Measurements from ENCODE around the gene METRN. TPM values are rescaled to one million over a fixed set of nuclear protein-coding genes. Genes with fewer than 3 reads are reported as not detected.

METRN gene
- polyA plus RNA-seq, 6 donors from 2014 or later = 4.0 to 10.2 (median 6.2) TPM; not detected in 1

DNA sequence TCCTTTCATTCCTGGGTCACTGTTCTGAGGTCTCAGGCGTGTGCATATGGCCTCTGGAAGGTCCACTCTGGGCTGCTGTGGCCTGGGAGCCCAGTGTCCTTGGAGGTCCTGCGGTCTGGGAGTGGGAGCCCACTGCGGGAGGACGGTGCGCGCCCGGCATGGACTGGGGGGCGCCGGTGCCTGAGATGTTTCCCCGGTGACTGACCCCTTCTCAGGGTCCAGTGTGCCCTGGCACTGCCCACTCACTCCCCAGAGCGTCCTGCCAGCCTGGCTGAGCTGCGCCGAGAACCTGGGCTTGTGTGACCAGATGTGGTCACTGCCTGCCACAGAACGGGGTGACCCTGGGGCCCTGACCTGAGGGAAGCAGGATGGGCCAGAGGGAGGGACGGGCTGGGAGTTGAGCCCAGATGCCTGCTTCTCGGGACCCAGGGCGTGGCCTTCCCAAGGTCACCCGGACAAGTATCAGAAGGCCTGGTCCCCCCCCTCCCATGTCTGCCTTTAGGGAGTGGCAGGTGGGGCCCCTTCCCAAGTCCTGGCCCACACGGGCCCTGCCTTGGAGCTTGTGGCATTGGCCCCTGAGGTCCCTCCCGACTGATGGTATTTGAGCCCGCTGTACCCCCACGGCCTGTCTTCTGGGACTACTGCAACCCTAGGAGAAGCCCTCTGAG lies 40.6 kb upstream of the METRN start:
- Mint-ChIP-seq H3K36me3 (no peaks in the 10 kb centered on the region), H3K9me3 (no peaks in the 10 kb centered on the region), H3K27me3 (peaks cover 0 to 18% (median 8%) of the 10 kb centered on the region in 3 donors), H3K27ac (no peak overlapping the region), H3K4me1 (peaks cover 7 to 10% (median 8%) of the 10 kb centered on the region in 3 donors), H3K4me3 (no peak overlapping the region)
- ATAC-seq (ENCODE audit: low read depth in 2 of 2) (no peak), DNase-seq (no peak)

DNA sequence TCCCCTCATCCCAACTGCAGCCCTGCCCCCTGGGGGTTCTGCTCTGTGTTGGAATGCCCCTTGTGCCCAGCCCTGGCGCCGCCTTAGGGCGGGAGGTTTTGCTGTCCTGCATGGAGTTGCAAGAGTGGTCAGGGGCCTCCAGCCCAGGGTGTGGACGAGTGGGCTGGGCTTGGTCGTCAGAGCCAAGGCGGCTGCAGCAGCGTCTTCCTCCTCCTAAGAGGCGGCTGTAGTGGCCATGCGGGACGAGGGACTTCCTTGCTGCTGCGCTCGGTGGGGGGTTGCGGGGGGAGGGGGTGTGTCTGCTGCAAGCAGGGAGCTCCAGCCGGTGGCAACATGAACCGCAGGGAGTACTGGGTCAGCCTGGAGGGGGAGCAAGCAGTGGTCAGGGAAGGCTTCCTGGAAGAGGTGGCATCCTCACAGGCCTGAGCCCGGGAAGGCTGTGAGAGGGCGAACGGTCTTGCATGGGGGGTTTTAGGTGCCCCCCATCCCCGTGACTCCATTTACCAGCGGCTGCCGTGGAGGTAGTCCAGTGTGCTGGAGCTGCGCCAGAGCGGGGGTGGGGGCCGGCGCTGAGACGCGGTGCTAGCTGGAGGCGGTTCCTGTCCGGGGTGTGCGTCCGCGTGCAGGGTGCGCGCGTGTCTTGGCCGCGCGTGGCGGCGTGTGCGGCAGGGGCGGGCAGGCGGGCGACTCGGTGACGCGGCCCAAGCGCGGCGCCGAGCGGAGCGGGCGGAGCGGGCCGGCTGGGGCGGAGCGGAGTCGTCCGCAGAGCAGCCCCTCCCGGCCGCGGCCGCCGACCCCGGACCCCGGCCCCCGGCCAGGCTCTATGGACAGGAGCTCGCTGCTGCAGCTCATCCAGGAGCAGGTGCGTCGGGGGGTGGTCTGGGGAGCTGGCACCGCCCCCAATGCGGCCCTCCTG lies 39.7 kb upstream of the METRN start, which contains the start of gene RHBDL1:
RHBDL1 (plus strand) TSS at position 704 of the 916 bp plus-strand sequence; CDS start at position 824, 120 bp downstream.
- Mint-ChIP-seq H3K4me1 (peaks cover 8 to 11% (median 9%) of the 10 kb centered on the region in 3 donors), H3K36me3 (no peaks in the 10 kb centered on the region), H3K27me3 (peaks cover 0 to 18% (median 8%) of the 10 kb centered on the region in 3 donors), H3K4me3 (peak within 1 kb of the TSS in 4 of 8 donors; percentile 15 to 63 (median 58)), H3K27ac (peak within 1 kb of the TSS in 1 of 6 donors; percentile 66), H3K9me3 (no peaks in the 10 kb centered on the region)
- DNase-seq (no peak), ATAC-seq (ENCODE audit: low read depth in 2 of 2) (no peak)

DNA sequence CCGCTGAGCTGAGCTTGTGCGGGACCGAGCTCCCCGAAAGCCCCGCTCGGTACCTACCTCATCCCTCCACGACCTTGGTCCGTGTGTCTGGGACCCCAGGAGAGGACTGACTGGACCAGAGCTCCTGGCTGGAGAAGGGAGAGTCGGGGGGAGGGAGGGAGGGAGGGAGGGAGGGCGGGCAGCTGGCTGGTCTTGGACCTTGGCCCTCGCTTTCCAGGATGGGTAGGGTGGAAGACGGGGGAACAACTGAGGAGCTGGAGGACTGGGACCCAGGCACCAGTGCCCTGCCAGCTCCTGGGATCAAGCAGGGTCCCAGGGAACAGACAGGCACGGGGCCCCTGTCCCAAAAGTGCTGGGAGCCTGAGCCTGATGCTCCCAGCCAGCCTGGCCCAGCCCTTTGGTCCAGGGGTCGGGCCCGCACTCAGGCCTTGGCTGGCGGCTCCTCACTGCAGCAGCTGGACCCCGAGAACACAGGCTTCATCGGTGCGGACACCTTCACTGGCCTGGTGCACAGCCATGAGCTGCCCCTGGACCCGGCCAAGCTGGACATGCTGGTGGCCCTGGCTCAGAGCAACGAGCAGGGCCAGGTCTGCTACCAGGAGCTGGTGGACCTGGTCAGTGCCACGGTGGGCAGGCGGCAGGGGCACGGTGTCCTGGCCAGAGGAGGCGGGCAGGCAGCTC lies 38.9 kb upstream of the METRN start:
- Mint-ChIP-seq H3K36me3 (no peaks in the 10 kb centered on the region), H3K27me3 (peaks cover 0 to 18% (median 8%) of the 10 kb centered on the region in 3 donors), H3K4me1 (peaks cover 9 to 14% (median 9%) of the 10 kb centered on the region in 3 donors), H3K4me3 (no peak overlapping the region), H3K9me3 (no peaks in the 10 kb centered on the region), H3K27ac (no peak overlapping the region)
- no peak for DNase-seq
- ATAC-seq (ENCODE audit: low read depth in 2 of 2) = no peak

DNA sequence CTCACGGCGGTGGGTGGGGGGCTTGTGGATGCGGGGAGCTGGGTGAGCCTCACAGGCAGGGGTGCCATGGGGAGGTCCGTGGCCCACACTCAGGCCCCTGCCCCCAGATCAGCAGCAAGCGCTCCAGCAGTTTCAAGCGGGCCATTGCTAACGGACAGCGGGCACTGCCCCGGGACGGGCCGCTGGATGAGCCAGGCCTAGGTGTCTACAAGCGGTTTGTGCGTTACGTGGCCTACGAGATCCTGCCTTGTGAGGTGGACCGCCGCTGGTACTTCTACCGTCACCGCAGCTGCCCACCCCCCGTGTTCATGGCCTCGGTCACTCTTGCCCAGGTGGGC lies 38.4 kb upstream of the METRN start:
- DNase-seq (no peak), ATAC-seq (ENCODE audit: low read depth in 2 of 2) (no peak)
- no peak overlapping the region for H3K27ac Mint-ChIP-seq
- H3K36me3 Mint-ChIP-seq = no peaks in the 10 kb centered on the region
- no peaks in the 10 kb centered on the region for H3K9me3 Mint-ChIP-seq
- peaks cover 0 to 18% (median 8%) of the 10 kb centered on the region in 3 donors for H3K27me3 Mint-ChIP-seq
- H3K4me1 Mint-ChIP-seq = peaks cover 9 to 19% (median 14%) of the 10 kb centered on the region in 3 donors
- no peak overlapping the region for H3K4me3 Mint-ChIP-seq

DNA sequence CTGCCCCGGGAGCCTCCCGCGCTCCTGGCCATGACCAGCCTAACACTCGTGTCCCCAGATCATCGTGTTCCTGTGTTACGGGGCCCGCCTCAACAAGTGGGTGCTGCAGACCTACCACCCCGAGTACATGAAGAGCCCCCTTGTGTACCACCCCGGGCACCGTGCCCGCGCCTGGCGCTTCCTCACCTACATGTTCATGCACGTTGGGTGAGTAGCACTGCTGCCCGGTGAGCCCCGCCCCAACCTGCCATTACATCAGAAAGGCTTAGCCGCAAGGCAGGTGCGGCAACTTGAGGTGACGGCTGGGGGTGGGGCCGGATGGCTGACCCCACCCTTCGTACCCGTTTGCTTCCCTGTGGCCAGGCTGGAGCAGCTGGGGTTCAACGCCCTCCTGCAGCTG lies 38.0 kb upstream of the METRN start:
- ATAC-seq (ENCODE audit: low read depth in 2 of 2) (no peak), DNase-seq (no peak)
- Mint-ChIP-seq H3K27me3 (peaks cover 0 to 18% (median 8%) of the 10 kb centered on the region in 3 donors), H3K9me3 (no peaks in the 10 kb centered on the region), H3K4me3 (no peak overlapping the region), H3K4me1 (peaks cover 9 to 23% (median 18%) of the 10 kb centered on the region in 3 donors), H3K36me3 (no peaks in the 10 kb centered on the region), H3K27ac (no peak overlapping the region)

DNA sequence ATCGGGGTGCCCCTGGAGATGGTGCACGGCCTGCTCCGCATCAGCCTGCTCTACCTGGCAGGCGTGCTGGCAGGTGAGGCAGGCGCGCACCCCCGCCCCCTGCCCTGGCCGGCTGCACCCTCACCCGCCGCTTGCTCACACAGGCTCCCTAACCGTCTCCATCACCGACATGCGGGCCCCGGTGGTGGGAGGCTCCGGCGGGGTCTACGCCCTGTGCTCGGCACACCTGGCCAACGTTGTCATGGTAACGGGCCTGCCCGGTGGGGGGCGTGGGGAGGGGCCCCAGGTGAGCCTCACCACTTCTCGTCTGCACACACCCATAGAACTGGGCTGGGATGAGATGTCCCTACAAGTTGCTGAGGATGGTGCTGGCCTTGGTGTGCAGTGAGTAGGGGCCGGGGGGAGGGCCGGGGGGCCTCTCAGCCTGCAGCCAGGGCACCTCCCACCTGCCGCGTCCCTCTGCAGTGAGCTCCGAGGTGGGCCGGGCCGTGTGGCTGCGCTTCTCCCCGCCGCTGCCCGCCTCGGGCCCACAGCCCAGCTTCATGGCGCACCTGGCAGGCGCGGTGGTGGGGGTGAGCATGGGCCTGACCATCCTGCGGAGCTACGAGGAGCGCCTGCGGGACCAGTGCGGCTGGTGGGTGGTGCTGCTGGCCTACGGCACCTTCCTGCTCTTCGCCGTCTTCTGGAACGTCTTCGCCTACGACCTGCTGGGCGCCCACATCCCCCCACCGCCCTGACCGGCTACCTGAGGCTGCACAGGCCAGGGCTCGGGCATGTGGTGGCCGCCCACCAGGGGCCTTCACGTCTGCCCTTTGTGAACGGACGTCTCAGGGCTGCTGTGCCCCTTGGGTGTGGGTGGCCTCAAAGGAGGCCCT lies 37.4 kb upstream of the METRN start:
- Mint-ChIP-seq H3K9me3 (no peaks in the 10 kb centered on the region), H3K4me1 (peaks cover 9 to 29% (median 21%) of the 10 kb centered on the region in 3 donors), H3K27me3 (peaks cover 0 to 18% (median 8%) of the 10 kb centered on the region in 3 donors), H3K36me3 (no peaks in the 10 kb centered on the region), H3K4me3 (peak overlapping the region in 1 of 8 donors; percentile 30), H3K27ac (no peak overlapping the region)
- ATAC-seq (ENCODE audit: low read depth in 2 of 2) = no peak
- no peak for DNase-seq

DNA sequence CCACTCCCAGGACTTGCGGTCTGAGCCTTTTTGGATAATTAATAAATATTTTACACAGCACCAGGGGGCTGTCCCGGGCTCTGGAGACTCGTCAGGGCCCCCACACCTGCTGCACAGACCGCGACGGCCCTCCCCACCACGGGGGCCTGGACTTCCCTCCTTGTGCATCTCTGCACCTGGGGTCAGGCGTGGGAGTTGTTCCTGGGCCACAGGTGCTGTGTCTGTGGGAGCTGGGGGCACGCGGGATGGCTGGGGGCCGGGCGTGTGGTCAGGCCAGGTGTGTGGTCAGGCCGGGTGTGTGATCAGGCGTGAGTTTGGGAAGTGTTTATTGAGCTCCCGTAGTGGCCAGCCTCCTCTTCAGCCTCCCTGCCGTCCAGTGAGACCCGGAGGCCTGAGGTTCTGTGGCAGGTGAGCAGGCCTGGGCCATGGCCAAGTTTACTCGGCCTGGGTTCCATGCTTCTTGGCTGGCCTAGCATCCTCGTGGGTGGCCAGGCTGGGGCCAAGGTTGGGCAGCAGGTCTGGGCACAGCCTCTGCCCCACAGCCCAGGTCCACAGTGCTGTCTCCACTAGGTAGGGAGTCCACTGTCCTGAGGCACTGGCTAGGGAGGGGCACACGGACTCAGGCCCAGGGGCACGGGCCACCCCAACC lies 36.6 kb upstream of the METRN start:
- H3K27ac Mint-ChIP-seq = peak overlapping the region in 1 of 6 donors; percentile 32

DNA sequence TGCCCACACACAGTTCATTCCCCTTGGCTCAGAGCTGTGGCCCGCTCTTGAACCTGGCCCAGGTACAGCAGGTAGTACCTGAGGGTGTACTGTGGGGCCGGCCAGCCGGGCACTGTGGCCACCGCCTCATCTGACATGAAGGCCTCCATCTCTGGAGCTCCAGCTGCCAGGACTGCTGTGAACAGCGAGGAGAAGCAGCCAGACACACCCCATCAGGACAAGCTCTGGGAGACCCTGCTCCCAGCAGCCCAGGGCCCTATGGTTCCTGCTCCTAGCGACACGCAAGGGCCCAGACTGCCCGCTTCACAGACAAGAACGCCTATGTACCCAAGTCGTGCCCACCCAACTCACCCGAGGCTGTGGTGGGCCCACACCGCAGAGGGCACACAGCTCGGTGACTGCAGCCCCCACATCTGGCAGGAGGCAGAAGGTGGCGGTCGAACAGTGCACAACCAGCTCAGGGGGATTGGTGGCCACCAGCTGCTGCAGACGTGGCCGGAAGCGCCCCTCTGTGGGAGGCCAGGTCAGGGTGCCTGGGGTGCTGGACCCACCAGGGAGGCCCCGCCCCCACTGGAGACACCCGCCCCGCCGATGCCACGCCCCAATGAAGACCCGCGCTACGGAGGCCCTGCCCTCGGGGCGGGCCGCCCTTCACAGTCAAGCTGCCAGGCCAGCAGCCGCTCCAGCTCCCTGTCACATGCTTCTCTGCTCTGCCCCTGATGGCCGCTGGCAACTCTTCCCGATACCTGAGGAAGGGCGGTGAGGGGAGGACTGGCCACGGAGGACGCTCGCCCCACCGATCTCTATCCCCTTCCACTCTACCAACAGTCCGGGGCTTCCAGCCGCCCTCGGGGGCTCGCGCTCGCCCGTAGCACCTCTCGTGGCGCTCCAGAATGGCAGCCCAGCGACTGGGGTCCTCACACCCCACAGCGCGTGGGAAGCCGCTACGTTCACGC lies 35.8 kb upstream of the METRN start:
- peaks cover 0 to 18% (median 8%) of the 10 kb centered on the region in 3 donors for H3K27me3 Mint-ChIP-seq
- no peaks in the 10 kb centered on the region for H3K9me3 Mint-ChIP-seq
- H3K27ac Mint-ChIP-seq = peak overlapping the region in 5 of 6 donors; percentile 65 to 89 (median 82)
- H3K4me1 Mint-ChIP-seq = peaks cover 9 to 34% (median 32%) of the 10 kb centered on the region in 3 donors
- peak; percentile 4 for ATAC-seq (ENCODE audit: low read depth in 2 of 2)
- DNase-seq = peak; percentile 45
- no peaks in the 10 kb centered on the region for H3K36me3 Mint-ChIP-seq
- H3K4me3 Mint-ChIP-seq = peak overlapping the region; percentile 80 to 91 (median 84)

More for the DNA sequence above, 36.6 kb upstream of the METRN start:
- H3K36me3 Mint-ChIP-seq = no peaks in the 10 kb centered on the region
- DNase-seq (no peak), ATAC-seq (ENCODE audit: low read depth in 2 of 2) (no peak)
- peak overlapping the region in 5 of 8 donors; percentile 25 to 85 (median 83) for H3K4me3 Mint-ChIP-seq
- H3K4me1 Mint-ChIP-seq = peaks cover 9 to 34% (median 29%) of the 10 kb centered on the region in 3 donors
- H3K27me3 Mint-ChIP-seq = peaks cover 0 to 18% (median 8%) of the 10 kb centered on the region in 3 donors
- no peaks in the 10 kb centered on the region for H3K9me3 Mint-ChIP-seq

DNA sequence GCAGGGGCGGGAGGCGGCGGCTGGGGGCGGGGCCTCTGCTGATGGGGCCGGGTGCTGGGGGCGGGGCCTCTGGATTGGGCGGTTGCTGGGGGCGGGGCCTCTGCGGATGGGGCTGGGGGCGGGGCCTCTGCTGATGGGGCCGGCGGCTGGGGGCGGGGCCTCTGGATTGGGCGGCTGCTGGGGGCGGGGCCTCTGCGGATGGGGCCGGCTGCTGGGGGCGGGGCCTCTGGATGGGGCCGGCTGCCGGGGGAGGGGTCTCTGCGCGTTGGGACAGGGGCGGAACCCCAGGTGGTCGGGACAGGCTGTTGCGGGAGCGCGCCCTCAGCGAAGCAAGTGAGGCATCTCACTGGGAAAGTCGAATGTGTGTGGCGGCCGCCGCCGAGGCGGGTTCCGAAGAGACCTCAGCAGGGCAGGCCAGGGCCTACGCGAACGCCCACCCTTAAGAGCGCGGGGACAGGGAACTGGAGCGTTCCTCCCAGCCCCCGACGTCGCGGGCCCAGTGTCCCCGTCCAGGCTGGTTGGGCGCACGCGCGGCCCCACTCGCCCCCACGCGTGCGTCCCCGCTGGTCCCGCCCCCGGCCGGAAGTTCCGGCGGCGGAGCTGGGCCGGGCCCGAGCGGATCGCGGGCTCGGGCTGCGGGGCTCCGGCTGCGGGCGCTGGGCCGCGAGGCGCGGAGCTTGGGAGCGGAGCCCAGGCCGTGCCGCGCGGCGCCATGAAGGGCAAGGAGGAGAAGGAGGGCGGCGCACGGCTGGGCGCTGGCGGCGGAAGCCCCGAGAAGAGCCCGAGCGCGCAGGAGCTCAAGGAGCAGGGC lies 34.9 kb upstream of the METRN start, which contains the start of gene STUB1:
STUB1 (plus strand) TSS at position 597 of the 811 bp plus-strand sequence; CDS start at position 713, 116 bp downstream.
- Mint-ChIP-seq H3K27me3 (peaks cover 0 to 13% (median 5%) of the 10 kb centered on the region in 3 donors), H3K27ac (peak within 1 kb of the TSS in 5 of 6 donors; percentile 65 to 93 (median 80)), H3K36me3 (no peaks in the 10 kb centered on the region), H3K4me3 (peak within 1 kb of the TSS; percentile 81 to 93 (median 84)), H3K4me1 (peaks cover 7 to 35% (median 33%) of the 10 kb centered on the region in 3 donors), H3K9me3 (no peaks in the 10 kb centered on the region)
- peak; percentile 46 to 54 for ATAC-seq (ENCODE audit: low read depth in 2 of 2)
- peak; percentile 85 for DNase-seq

DNA sequence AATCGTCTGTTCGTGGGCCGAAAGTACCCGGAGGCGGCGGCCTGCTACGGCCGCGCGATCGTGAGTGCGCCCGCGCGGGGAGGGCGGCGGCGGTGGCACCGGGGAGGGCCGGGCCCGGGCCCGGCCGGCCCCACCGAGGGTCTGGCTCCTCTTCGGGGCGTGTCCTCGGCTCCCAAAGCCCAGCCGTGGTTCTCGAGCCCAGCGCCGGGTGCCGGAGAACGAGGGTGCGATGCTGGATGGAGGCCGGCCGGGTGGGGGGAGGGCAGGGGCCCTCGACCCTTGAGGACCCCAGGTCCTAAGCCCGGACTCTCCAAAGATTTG lies 34.3 kb upstream of the METRN start:
- ATAC-seq (ENCODE audit: low read depth in 2 of 2) = no peak
- no peak for DNase-seq
- Mint-ChIP-seq H3K9me3 (no peaks in the 10 kb centered on the region), H3K27me3 (peaks cover 0 to 9% (median 0%) of the 10 kb centered on the region in 3 donors), H3K4me1 (peaks cover 4 to 31% (median 30%) of the 10 kb centered on the region in 3 donors), H3K27ac (peak overlapping the region in 3 of 6 donors; percentile 29 to 65 (median 51)), H3K36me3 (no peaks in the 10 kb centered on the region), H3K4me3 (peak overlapping the region; percentile 71 to 93 (median 83))

All from naive B cell (primary cell).